ENCODE data around the gene AP1S1. TPM values are rescaled to one million over a fixed set of nuclear protein-coding genes. Genes with fewer than 3 reads are reported as not detected.

AP1S1 gene
- total and polyA plus RNA-seq, 2 of the 13 experiments (the other 11 are each of a cell fraction or from before 2014, with no cell fraction given) = 57.5 to 68.1 TPM

DNA sequence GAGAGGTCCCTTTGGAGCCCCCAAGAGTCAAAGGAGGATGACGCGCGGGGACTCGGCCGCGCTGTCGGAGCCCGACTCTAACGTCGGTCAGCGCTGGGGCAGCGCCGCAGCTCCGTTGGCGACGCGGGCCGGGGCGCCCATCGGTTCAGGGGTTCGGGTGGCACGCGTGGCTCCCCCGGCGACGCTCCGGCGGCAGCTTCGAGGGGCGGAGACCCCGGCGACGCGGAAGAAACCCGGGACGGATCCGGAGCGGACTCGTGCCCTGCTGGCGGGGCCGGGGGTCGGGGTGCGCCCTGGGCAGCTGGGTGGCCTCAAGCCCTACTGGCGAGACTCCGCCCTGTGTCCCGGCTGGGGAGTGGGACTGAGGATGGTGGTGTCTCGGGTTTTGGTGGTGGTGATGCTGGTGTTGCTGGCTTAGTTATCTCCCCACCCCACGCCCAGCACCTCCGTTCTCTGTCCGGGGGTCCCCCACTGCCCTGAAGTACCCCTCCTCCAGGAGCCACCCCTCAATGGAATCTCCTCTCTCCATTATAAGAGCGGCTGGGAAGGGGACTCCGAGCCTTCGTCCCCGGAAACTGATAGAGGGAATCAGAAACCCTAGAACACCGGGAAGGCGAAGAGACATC, 26.0 kb downstream of the AP1S1 start, which contains the start of gene NAT16 (continued):
- TF ChIP-seq TIGD3 (CRISPR knock-in tag; IDR thresholded peaks at IDR 0.05; ENCODE audit: borderline replicate concordance) = no peak
- no peak for TF ChIP-seq KAT7 (CRISPR knock-in tag; IDR thresholded peaks at IDR 0.05; ENCODE audit: borderline replicate concordance)
- no peak for TF ChIP-seq RARG (CRISPR knock-in tag; IDR thresholded peaks at IDR 0.05; ENCODE audit: low read depth)
- TF ChIP-seq, protein P1, sequence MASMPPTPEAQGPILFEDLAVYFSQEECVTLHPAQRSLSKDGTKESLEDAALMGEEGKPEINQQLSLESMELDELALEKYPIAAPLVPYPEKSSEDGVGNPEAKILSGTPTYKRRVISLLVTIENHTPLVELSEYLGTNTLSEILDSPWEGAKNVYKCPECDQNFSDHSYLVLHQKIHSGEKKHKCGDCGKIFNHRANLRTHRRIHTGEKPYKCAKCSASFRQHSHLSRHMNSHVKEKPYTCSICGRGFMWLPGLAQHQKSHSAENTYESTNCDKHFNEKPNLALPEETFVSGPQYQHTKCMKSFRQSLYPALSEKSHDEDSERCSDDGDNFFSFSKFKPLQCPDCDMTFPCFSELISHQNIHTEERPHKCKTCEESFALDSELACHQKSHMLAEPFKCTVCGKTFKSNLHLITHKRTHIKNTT (CRISPR knock-in tag; IDR thresholded peaks at IDR 0.05) = no peak

DNA sequence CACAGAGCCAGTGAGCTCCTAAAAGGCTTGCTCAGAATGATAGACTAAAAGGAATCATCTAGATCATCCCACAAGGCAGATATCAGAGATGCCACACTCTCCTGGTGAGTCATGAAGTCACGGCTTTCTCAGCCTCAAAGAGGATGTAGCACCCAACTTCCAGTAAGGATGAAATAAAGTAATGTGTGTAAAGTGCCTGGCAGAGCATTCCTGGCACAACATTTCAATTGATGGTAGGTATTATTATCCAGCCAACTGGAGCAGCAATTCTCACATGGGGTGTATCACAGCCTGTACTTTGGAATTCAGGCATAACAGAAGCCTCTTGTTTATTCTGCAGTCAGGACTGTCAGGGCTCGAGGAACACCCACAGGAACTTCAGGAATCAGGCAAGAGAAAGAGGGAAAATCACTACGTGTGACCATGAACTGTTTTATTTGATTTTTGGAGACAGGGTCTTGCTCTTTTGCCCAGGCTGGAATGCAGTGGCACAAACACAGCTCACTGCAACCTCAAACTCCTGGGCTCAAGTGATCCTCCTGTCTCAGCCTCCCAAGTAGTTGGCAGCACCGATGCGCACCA, 31.1 kb downstream of the AP1S1 start:
- ATAC-seq (peak; percentile 47), FAIRE-seq (no peak), DNase-seq (ENCODE audit: low spot score) (peak; percentile 57)
- in situ Hi-C loops (cut with HindIII; ENCODE audit: extremely low pct_ligation_motif_present, low pct_unique_long_range_greater_than_20kb) (no loop called here), intact Hi-C loops (cut with micrococcal nuclease; ENCODE audit: unreplicated experiment) (no loop called here)
- 25% methylated on average over 5 of the region's 5 CpGs for WGBS (ENCODE audit: low lambda C conversion rate)
- H3K9ac ChIP-seq (ENCODE audit: insufficient read depth, low read depth, low read length) = no peak overlapping the region
- ChIA-PET CTCF (ENCODE audit: low intra/inter-chr PET ratio, low total read pairs) (no interaction called here), POLR2A (no interaction called here)
- no peak overlapping the region for H2AFZ ChIP-seq (ENCODE audit: low read length)
- H3K36me3 ChIP-seq (replicated peaks in 1 of 2; ENCODE audit: control insufficient read depth in 1 of 2, insufficient read depth in 2 of 2, low read length in 2 of 2) = no peaks in the 10 kb centered on the region
- no TSS peak for BruUV-seq (replicated peaks)
- H3K79me2 ChIP-seq (ENCODE audit: insufficient read depth, low read length) = no peaks in the 10 kb centered on the region
- H3K27me3 ChIP-seq (ENCODE audit: control insufficient read depth in 1 of 2, insufficient read depth in 2 of 2, low read length in 2 of 2) = peaks cover 3 to 9% of the 10 kb centered on the region in 2 experiments; a peak in 4 of 5 replicates
- no peak overlapping the region for H3K4me3 ChIP-seq (replicated peaks in 1 of 3; ENCODE audit: insufficient read depth in 1 of 3, low read depth in 2 of 3, low read length in 3 of 3)
- H3K27ac ChIP-seq (ENCODE audit: extremely low read length, insufficient read depth, low read length) = no peak overlapping the region
- no peaks in the 10 kb centered on the region for H4K20me1 ChIP-seq (ENCODE audit: insufficient read depth, low read length)
- H3K4me1 ChIP-seq (ENCODE audit: insufficient read depth, low read length) = peaks cover 42% of the 10 kb centered on the region
- no peaks in the 10 kb centered on the region for H3K9me3 ChIP-seq (ENCODE audit: low read length)
- peak overlapping the region; percentile 20; the same call in 1 of the 2 replicates for H3K4me2 ChIP-seq (ENCODE audit: low read depth, low read length)
- TF ChIP-seq ZNF44 (CRISPR knock-in tag; IDR thresholded peaks at IDR 0.05) (no peak), REPIN1 (CRISPR knock-in tag; IDR thresholded peaks at IDR 0.05; ENCODE audit: borderline replicate concordance, low read depth) (no peak), PHF21A (CRISPR knock-in tag; IDR thresholded peaks at IDR 0.05) (0 out of 2 replicates have a peak, but pooled peaks have one; percentile 33), ZNF224 (CRISPR knock-in tag; IDR thresholded peaks at IDR 0.05) (no peak), MAZ (IDR thresholded peaks at IDR 0.05; ENCODE audit: borderline replicate concordance, low read depth, low read length) (no peak), MAZ (CRISPR knock-in tag; IDR thresholded peaks at IDR 0.05; ENCODE audit: low read depth) (no peak), HNRNPK (IDR thresholded peaks at IDR 0.05; ENCODE audit: low read depth, low read length, poor library complexity, severe bottlenecking) (no peak), ZFP1 (CRISPR knock-in tag; IDR thresholded peaks at IDR 0.05) (no peak), ZFY (CRISPR knock-in tag; IDR thresholded peaks at IDR 0.05) (no peak), ZNF121 (CRISPR knock-in tag; IDR thresholded peaks at IDR 0.05) (peak; percentile 96), ZMYM3 (CRISPR knock-in tag; IDR thresholded peaks at IDR 0.05) (peak; percentile 50; the same call in 1 of the 2 replicates), SP140L (CRISPR knock-in tag; IDR thresholded peaks at IDR 0.05; ENCODE audit: borderline replicate concordance) (no peak), ZNF737 (CRISPR knock-in tag; IDR thresholded peaks at IDR 0.05; ENCODE audit: borderline replicate concordance) (no peak), FLYWCH1 (CRISPR knock-in tag; IDR thresholded peaks at IDR 0.05) (no peak), BCL6 (CRISPR knock-in tag; IDR thresholded peaks at IDR 0.05) (peak; percentile 89), ZNF639 (CRISPR knock-in tag; conservative IDR thresholded peaks at IDR 0.05) (no peak), POLR2AphosphoS2 (IDR thresholded peaks at IDR 0.05; ENCODE audit: low read depth, low read length) (no peak)

Data from HepG2 (cell line).